GM21737 (cell line): ENCODE measurements around the gene CCDC188.

ENCODE experiments used
- ATAC-seq: cut with Tn5 transposase; IDR thresholded peaks from one replicate; pipeline ENCODE4 v1.9.1; 2021; ENCODE audit warnings: mild to moderate bottlenecking, moderate library complexity; ENCODE audit not compliant: unreplicated experiment

The CCDC188 gene

GRCh38 chr22:20150381-20151275 is at the start of gene CCDC188:
Gene CCDC188 (minus strand): TSS chr22:20151055. CDS start chr22:20150986, 69 bp downstream.
- ATAC-seq = no peak

- ATAC-seq = no peak
Observed at GRCh38 chr22:20199906-20200305, 49.1 kb upstream of the CCDC188 start.

GRCh38 chr22:20199413-20199842 is 48.6 kb upstream of the CCDC188 start:
- no peak for ATAC-seq

GRCh38 chr22:20198557-20199319 is 47.9 kb upstream of the CCDC188 start:
- no peak for ATAC-seq

DNA sequence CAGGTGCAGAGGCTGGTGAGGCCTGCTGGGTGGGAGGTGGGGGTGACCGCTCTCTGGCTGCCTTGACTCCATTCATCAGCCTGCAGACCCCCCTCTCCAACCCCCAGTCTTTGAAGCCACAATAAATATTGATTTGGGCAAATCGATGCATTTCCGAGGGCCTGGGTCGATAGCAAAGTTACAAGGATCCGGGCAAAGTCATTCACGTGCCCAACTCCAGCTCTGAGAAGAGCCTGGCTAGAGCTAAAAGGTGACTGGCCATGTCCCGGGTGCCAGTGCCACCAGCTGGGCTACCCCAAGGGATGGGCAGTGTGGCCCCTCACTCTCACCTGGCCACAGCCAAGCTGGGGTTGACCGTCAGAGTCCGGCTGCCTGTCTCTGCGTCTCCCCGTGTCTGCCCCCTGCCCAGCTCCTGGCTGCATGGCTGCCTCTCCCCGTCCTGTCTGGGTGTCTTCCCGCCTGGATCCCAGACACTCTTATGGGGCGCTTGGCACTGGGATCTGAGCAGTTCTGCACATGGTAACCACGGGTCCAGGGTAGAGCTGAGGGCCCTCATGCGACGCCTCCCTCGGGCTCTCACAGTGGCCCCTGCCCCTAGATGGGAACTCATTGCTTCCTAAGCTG is 46.7 kb upstream of the CCDC188 start:
- ATAC-seq = no peak

GRCh38 chr22:20196094-20196842 is 45.4 kb upstream of the CCDC188 start:
- no peak for ATAC-seq

GRCh38 chr22:20194681-20195593 is 44.1 kb upstream of the CCDC188 start:
- no peak for ATAC-seq

DNA sequence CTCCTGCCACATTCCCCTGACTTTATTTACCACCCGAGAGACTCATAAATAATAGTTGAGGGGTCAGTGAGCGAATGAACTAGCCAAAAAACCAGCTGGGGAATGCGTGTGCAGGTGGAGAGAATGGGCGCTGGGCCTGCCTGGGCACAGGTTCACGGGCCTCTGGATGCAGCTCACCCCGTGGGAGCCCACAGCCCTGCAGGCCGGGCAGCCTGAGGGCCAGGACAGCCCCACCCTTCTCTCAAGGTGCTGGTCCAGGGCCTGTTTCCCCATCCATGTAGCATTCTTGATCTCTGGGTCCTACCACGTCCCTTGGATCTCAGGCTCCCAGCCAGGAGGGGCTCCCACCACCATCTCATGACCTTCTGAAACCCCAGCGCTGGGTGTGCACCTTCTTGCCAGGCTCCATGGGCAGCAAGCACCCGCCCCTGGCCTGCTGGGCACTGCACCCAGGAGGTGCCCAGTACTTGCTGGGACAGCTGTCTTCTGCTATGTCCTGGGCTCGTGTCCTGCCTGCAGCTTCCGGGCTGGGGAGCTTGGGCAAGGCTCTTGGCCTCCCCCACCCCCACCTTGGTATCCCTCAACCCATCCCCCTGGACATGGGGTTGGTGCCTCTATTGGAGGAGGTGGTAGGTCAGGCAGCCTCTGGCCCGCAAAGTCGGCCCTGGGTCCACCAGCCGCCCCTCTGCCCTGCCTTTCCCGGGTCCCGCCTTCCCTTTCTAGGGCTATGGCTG is 43.1 kb upstream of the CCDC188 start:
- no peak for ATAC-seq

- ATAC-seq = no peak
Observed at GRCh38 chr22:20192972-20193760, 42.3 kb upstream of the CCDC188 start.

DNA sequence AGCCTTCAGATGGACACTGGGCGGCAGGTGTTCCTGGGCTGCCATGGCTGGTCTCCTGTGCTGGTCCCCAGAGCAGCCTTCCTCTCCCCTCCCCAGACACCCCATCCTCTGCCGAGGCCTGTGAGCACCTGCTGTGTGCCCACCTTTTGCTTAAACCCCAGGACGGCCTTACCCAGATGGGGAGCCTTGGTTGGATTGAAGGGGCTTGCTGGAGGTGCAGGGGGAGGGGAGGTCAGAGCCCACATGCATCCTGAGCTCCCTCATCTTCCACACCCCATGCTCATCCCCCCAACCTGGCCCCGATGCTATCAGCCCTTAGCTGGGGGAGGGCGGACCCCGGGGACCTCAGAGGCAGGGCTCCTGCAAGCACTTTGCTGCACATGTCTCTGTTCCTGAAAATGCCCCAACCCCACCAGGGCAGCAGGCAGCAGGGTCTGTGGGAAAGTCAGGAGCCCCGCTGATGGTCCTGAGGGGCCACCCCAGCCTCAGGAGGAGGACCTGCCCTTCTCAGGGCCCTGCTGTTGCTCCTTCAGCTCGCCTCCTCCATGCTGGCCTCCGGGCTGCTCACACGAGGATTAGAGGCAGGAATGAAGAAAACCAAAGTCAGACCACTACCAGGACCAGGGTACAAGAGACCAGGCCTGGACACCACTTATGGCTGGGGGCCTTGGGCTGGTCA is 41.6 kb upstream of the CCDC188 start:
- no peak for ATAC-seq

- ATAC-seq = no peak
Observed at GRCh38 chr22:20191803-20192202, 40.9 kb upstream of the CCDC188 start.

DNA sequence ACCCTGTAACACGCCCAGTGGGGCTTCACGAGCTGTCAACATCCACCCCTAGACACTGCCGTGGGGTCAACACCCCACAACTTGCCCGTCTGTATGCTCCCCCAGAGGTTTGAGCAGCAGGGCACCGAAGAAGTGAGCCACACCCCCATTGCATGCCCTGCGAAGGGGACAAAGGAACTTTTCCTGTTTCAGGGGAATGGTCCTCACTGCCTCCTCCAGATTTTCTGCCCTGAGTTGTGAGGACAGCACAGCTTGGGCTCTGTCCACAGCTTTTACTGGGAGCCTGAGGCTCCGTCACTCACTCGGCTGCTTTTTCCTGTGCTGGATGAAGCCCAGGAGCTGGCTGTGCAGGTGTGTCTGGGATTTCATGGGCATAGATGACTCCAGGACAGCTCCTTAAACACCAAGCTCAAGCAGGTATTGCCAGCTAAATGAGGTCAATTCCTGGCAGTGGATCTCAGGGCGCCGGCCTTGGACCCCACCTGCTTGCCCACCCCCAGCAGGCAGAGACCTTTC is 40.2 kb upstream of the CCDC188 start:
- ATAC-seq = no peak

DNA sequence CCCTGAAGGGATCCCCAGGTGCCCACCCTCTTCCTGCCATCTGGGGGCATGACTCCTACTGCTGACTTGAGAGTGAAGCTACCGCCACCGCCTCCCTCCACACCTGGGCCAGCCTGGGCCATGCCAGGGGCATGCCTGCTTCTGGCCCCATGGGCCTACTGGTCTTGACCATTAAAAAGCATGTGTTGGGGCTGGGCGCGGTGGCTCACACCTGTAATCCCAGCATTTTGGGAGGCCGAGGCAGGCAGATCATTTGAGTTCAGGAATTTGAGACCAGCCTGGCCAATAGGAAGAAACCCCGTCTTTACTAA is 37.7 kb upstream of the CCDC188 start:
- no peak for ATAC-seq

GRCh38 chr22:20187777-20188566 is 37.1 kb upstream of the CCDC188 start:
- ATAC-seq = no peak

DNA sequence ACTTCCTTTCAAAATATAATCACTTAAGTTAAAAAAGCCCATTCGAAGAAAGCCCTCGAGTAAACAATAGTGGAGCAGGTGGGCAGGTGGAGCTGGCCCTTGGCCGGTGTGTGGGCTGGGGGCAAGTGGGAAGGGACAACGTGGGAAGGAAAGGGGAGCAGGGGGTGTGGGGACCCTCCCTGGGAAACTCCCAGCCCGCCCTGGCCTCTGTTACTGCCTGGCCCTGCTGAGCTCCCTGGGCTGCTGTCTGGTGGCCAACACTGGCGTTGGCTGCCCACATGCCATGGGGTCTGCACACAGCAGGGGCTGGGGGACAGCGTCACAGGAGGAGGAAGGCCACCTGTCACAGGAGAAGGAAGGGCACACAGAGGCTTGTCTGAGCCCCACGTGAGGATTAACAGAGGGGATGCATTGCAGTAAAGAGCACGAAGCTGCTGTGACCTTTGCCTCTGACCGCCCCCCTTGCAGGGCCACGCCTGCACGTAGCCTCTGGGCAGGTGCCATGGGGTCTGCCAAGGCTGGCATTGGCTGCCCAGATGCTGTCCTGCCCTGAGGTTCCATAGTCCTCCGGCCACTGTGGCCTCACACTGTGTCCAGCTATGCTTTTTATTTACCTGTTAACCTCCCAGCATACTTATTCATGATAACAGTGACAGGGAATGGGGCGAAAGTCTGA is 36.2 kb upstream of the CCDC188 start:
- no peak for ATAC-seq

- no peak for ATAC-seq
Observed at GRCh38 chr22:20186183-20186870, 35.5 kb upstream of the CCDC188 start.
